Measurements from ENCODE around the gene APP.
"Not testable (repeated sequence)": the region's sequence is repeated elsewhere in the genome, so short reads cannot be mapped to it uniquely, and the experiment has no call there.

Gene APP

GRCh38 chr21:26067836-26068594, 102.6 kb downstream of the APP start:
- DNase-seq (ENCODE audit: low read depth in 2 of 2), result no peak

DNA sequence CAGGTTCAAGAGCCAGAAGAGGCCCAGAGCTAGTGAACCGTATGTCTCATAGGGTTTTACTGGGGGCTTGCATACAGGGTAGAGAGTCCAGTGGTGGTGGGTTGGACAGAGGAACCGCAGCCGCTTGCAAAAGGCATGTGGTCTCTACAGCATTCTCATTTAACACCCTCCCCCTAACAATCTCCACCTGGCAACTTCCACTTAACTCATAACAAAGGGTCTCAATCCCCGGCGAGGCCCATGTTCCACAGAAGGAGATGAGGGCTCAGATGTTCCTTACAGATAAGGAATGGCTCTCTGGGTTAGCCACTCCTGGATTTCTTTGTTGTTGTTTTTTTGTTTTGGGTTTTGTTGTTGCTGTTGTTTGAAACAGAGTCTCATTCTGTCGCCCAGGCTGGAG, 106.1 kb downstream of the APP start:
- no peak for DNase-seq (ENCODE audit: low read depth in 2 of 2)

- DNase-seq (ENCODE audit: low read depth in 2 of 2), result no peak
Observed at GRCh38 chr21:26061437-26061836, 109.1 kb downstream of the APP start.

DNA sequence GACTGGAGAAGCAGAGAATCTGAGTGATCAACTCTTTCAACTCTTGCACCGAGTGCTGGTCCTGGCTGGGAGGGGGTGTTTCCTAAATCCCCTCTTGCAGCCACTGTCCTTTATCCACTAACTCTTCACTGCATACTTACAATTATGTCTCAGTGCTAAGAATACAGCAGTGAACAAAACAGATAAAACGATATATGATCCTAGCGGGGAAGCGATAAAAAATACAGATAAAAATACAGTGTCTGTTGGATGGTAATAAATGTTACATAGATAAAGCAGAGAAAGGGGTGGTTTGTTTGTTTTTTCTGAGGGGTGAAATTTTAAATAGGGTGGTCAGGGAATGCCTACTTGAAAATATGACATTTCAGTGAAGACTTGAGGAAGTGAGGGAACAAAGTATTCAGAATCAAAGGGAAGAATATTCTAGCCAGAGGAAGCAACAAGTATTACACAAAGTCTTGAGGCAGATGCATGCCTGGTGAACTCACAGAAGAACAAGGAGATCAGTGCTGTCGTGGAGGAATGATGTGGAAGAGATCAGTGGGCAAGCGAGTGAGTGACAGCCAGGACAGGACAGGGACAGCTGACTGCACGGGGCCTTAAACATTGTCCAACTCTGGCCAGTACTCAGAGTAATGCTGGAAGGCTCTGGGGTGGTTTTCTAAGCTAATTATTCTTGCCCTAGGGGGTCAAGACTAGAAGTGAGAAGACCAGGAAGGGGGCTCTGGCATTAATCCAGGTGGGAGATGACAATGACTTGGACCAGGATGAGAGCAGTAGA, 110.0 kb downstream of the APP start:
- no peak for DNase-seq (ENCODE audit: low read depth in 2 of 2)

GRCh38 chr21:26057477-26058170, 112.9 kb downstream of the APP start:
- DNase-seq (ENCODE audit: low read depth in 2 of 2), result no peak

GRCh38 chr21:26055841-26056264, 114.7 kb downstream of the APP start:
- DNase-seq (ENCODE audit: low read depth in 2 of 2), result no peak

DNA sequence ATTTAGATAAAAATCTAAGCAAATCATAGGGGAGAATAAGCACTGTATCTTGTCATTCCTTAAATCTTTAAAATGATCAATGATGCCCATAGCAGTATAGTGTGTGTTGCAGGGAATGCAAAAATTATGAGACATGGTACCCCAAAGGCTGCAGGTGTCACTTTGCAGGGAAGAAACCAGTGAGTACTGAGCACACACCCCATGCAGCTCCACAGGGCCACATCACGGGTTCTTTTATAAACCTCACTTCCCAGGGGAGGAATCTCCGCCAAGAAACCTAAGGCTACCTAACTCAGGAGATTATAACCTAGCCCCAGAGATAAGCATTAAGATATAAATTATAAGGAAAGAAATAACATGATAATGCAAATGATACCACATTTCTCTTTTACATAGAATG, 115.6 kb downstream of the APP start:
- no peak for DNase-seq (ENCODE audit: low read depth in 2 of 2)

DNA sequence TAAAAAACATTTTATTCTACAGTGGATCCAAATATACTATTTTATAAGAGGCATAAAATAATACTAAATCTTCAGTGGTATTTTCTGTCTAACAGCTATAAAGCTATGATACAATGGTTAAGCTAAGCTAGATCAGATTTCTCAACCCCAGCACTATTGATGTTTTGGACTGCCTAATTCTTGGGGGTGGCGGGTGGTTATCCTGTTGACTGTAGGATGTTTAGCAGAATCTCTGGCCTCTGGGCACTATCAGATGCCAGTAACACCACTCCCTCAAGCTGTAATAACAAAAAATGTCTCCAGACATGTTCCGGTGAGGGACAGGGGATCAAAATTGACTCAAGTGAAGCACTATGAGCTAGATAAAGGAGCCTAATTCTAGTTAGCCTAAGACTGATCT, 118.5 kb downstream of the APP start:
- no peak for DNase-seq (ENCODE audit: low read depth in 2 of 2)

- DNase-seq (ENCODE audit: low read depth in 2 of 2), result no peak
Observed at GRCh38 chr21:26050857-26051256, 119.7 kb downstream of the APP start.

GRCh38 chr21:26049803-26050202, 120.8 kb downstream of the APP start:
- DNase-seq (ENCODE audit: low read depth in 2 of 2), result no peak

DNA sequence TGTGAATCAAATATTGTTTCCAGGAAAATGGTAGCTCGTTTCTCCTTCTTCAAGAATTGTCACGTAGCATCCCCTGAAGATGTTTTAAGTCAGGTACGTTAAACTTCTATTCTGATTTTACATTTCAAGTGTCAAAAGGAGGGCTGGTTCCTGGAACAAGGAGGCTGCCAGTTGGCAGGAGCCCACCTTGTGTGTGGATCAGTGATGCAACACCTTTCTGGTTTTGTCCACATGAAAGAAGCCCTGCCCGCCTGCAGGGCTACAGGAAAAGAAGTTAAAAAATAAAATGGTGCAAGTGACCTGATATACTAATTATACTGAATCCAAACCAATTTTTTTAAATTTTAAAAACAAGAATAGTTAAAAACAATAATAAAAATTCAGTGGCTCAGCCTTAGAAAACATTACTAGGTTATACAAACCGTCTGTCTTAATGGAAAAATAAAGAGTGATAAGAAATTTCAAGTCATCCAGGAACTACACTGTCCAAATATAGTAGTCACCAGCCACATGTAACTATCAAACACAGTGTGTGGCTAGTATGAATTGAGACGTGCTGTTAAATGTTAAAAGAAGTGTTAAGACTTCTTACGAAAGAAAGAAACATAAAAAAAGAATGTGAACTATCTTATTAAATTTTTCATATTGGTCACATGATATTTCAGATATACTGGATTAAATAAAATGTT, 123.1 kb downstream of the APP start:
- DNase-seq (ENCODE audit: low read depth in 2 of 2), result no peak

- no peak for DNase-seq (ENCODE audit: low read depth in 2 of 2)
Observed at GRCh38 chr21:26043891-26044290, 126.7 kb downstream of the APP start.

DNA sequence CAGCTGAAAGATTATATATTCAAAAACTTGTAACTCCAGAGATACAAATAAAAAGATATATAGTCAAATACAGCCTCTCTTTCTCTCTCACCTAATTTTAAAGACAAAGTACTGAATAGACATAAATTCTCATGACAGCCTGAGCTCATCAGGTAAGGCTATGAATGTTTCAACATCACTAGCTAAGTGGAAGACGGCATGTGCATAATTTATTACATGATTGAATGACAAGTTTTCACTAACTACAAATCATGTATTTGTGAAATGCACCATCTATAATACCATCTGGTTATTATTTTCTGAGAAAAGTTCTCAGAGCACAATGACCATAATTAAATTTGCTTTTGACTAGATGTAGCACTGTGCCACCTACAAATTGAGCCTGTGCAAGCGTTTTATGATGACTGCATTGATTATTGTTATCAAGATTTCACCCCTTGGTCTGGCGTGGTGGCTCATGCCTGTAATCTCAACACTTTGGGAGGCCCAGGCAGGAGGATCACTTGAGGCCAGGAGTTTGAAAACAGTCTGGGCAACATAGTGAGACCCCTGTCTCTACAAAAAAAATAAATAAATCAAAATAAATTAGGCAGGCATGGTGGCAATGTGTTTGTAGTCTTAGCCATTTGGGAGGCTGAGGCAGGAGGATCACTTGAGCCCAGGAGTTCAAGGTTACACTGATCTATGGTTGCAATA, 128.2 kb downstream of the APP start:
- no peak for DNase-seq (ENCODE audit: low read depth in 2 of 2)

GRCh38 chr21:26041431-26042180, 129.0 kb downstream of the APP start:
- DNase-seq (ENCODE audit: low read depth in 2 of 2), result no peak

- no peak for DNase-seq (ENCODE audit: low read depth in 2 of 2)
Observed at GRCh38 chr21:26036916-26037315, 133.7 kb downstream of the APP start.

GRCh38 chr21:26032263-26032662, 138.3 kb downstream of the APP start:
- no peak for DNase-seq (ENCODE audit: low read depth in 2 of 2)

- no peak for DNase-seq (ENCODE audit: low read depth in 2 of 2)
Observed at GRCh38 chr21:26028183-26028582, 142.4 kb downstream of the APP start.

DNA sequence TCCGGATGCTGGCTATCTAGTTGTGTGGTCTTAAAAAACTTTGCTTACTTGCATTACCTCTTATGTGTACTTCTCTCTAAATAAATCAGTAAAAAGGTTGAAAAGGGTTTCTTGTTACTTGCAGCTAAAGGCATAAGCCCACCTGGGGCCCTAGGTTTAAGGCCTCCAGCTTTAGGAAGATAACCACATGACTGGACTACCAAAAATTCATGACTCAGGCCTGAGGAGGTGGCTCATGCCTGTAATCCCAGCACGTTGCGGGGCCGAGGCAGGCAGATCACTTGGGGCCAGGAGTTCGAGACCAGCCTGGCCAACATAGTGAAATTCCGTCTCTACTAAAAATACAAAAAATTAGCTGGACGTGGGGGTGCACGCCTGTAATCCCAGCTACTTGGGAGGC, 142.9 kb downstream of the APP start:
- no peak for DNase-seq (ENCODE audit: low read depth in 2 of 2)

DNA sequence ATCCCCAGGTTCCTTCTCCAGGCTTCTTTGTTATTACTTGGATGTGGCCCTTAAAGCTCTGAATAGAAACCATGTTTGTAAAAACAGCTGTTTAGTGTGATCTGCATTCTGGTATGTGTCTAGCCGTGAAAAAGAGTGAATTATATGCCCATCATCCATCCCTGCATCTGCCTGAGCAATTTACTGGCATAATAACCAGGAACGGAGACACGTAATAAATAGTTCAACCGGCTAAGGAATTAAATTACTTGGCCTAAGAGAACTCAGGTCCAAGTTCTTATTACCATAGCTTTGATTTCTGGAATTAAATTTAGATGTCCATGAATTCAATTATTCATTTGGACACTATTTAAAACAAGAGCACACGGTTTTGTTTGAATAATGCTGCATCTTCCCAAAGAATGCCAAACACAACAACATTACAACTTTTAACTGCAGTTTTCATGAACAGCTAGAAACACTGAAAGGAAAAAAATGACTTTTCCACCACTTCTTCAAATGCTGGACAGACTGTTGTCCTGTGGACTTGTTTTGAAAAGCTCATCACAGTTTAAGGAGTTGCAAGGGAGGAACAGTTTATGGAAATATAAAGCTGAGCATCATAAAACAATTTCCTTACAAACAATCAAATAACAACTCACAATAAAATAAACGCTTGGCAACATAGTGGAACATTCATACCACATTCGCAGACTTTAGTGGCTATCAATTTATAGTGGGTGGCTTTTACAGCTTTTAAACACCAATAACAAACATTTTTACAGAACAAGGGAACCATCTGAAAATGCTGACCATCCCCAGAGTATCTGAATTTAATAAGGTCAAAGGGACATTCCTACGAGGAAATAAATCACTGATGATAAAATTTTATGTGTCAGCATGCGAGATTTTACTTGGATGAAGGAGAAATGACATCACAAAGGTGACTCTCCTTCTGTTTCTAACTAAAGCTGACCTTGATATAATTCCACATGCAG, 144.7 kb downstream of the APP start:
- DNase-seq (ENCODE audit: low read depth in 2 of 2), result no peak

DNA sequence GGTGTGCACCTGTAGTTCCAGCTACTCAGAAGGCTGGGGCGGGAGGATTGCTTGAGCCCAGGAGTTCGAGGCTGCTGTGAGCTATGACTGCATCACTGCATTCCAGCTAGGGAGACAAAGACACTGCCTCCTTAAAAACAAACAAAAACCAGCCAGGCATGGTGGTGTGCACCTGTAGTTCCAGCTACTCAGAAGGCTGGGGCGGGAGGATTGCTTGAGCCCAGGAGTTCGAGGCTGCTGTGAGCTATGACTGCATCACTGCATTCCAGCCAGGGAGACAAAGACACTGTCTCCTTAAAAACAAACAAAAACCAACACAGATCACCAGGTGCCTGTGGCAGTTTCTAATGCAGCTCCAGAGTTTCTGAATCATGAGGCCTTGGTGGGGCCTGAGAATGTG, 147.2 kb downstream of the APP start:
- DNase-seq (ENCODE audit: low read depth in 2 of 2), result not testable (repeated sequence)
